ENCODE measurements around the gene OLFM1.

OLFM1 gene

GRCh38 chr9:135081264-135081660, 6.2 kb upstream of the OLFM1 start:
- TF ChIP-seq RAD21 (IDR thresholded peaks at IDR 0.05; ENCODE audit: low read depth): no peak
- TF ChIP-seq, protein P1, sequence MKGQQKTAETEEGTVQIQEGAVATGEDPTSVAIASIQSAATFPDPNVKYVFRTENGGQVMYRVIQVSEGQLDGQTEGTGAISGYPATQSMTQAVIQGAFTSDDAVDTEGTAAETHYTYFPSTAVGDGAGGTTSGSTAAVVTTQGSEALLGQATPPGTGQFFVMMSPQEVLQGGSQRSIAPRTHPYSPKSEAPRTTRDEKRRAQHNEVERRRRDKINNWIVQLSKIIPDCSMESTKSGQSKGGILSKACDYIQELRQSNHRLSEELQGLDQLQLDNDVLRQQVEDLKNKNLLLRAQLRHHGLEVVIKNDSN (IDR thresholded peaks at IDR 0.05): no peak
- TF ChIP-seq CEBPB (IDR thresholded peaks at IDR 0.05): no peak
- TF ChIP-seq MAX (IDR thresholded peaks at IDR 0.05): no peak
- TF ChIP-seq FOXM1 (IDR thresholded peaks at IDR 0.05; ENCODE audit: borderline replicate concordance, low read depth): no peak
- TF ChIP-seq TCF12 (IDR thresholded peaks at IDR 0.05; ENCODE audit: low read depth): no peak

GRCh38 chr9:135081731-135082130, 5.7 kb upstream of the OLFM1 start:
- TF ChIP-seq REST (IDR thresholded peaks at IDR 0.05; ENCODE audit: low read depth) (no peak), EP300 (IDR thresholded peaks at IDR 0.05; ENCODE audit: borderline replicate concordance) (no peak)

- TF ChIP-seq FOXM1 (IDR thresholded peaks at IDR 0.05; ENCODE audit: borderline replicate concordance, low read depth) (no peak), TAF1 (IDR thresholded peaks at IDR 0.05; ENCODE audit: low read depth) (no peak), RAD21 (IDR thresholded peaks at IDR 0.05; ENCODE audit: low read depth) (no peak), ZBTB7A (IDR thresholded peaks at IDR 0.05; ENCODE audit: low read depth) (no peak), EGR1 (IDR thresholded peaks at IDR 0.05) (no peak), NFIC (IDR thresholded peaks at IDR 0.05) (no peak), EP300 (IDR thresholded peaks at IDR 0.05; ENCODE audit: borderline replicate concordance) (no peak), YY1 (IDR thresholded peaks at IDR 0.05; ENCODE audit: low read depth) (no peak), TCF12 (IDR thresholded peaks at IDR 0.05; ENCODE audit: low read depth) (no peak), CEBPB (IDR thresholded peaks at IDR 0.05) (no peak)
- TF ChIP-seq, protein P1 (IDR thresholded peaks at IDR 0.05): no peak
Measured at GRCh38 chr9:135082536-135082935, 4.9 kb upstream of the OLFM1 start.

DNA sequence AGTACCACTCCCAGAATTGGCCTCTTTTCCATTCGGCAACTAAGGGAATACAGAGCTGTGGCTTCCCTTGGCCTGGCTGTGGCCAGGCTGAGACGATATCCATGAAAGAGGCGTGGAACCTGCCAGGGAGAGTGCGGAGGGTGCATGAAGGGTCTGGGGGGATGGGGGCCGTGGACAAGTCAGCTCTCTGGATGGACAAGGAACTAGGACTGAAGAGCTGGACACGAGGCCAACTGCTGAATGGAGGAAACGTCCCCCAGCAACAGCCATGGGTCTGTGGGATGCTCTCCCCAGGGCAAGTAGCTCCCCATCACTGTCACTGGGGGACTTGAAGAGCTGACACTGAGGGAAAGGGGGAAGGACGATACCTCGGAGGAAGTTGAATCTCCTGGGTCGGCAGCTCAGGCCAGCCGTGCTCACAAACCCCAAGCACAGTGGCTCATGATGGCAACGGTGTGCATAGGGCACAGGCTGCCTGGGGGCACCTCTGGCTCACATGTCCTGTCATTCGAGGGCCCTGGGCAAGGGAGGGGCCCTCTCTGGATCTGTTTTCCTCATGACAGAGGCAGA, 4.1 kb upstream of the OLFM1 start:
- TF ChIP-seq REST (IDR thresholded peaks at IDR 0.05; ENCODE audit: low read depth) (no peak), RAD21 (IDR thresholded peaks at IDR 0.05; ENCODE audit: low read depth) (no peak), EP300 (IDR thresholded peaks at IDR 0.05; ENCODE audit: borderline replicate concordance) (no peak), CREB1 (IDR thresholded peaks at IDR 0.05; ENCODE audit: low read depth) (no peak), ZBTB7A (IDR thresholded peaks at IDR 0.05; ENCODE audit: low read depth) (no peak), TCF12 (IDR thresholded peaks at IDR 0.05; ENCODE audit: low read depth) (no peak), CEBPB (IDR thresholded peaks at IDR 0.05) (no peak), TAF1 (IDR thresholded peaks at IDR 0.05; ENCODE audit: low read depth) (no peak)

GRCh38 chr9:135083831-135084230, 3.6 kb upstream of the OLFM1 start:
- no peak for TF ChIP-seq CREB1 (IDR thresholded peaks at IDR 0.05; ENCODE audit: low read depth)
- TF ChIP-seq EP300 (IDR thresholded peaks at IDR 0.05; ENCODE audit: borderline replicate concordance): no peak
- TF ChIP-seq TEAD4 (IDR thresholded peaks at IDR 0.05): no peak
- no peak for TF ChIP-seq REST (IDR thresholded peaks at IDR 0.05; ENCODE audit: low read depth)
- TF ChIP-seq MAX (IDR thresholded peaks at IDR 0.05): no peak
- TF ChIP-seq TCF12 (IDR thresholded peaks at IDR 0.05; ENCODE audit: low read depth): no peak

Data from Ishikawa (cell line).